Right lobe of liver (tissue), 6 donors: ENCODE measurements around the gene RBBP9. TPM values are rescaled to one million over a fixed set of nuclear protein-coding genes. Genes with fewer than 3 reads are reported as not detected.
"Not testable (repeated sequence)": the region's sequence is repeated elsewhere in the genome, so short reads cannot be mapped to it uniquely, and the experiment has no call there.

Experiments
- ATAC-seq, 4 donors: fragments of 200-7000 bp; cut with Tn5 transposase; one replicate each; pipeline ENCODE4 v1.9.1; 2020; ENCODE audit warnings: mild to moderate bottlenecking in 4 of 4, moderate library complexity in 4 of 4
- DNase-seq, 3 donors: peaks; one replicate each; pipeline ENCODE4 v3.0.0-alpha.2; 2020
- H3K27ac ChIP-seq, 3 donors: fragments of 200-600 bp; one replicate each; pipeline ENCODE4 v1.8.0; 2022
- H3K27me3 ChIP-seq, 2 donors: fragments of 200-600 bp; one replicate each; pipeline ENCODE4 v1.8.0; 2022
- H3K36me3 ChIP-seq, 4 donors: fragments of 200-600 bp; sonication (generic) in 1 of 4; one replicate each; pipeline versions ENCODE4 v1.5.1 to v1.8.0; 2017 to 2022; ENCODE audit warnings: control low read depth in 1 of 4
- H3K4me1 ChIP-seq, 4 donors: fragments of 200-600 bp; sonication (generic) in 1 of 4; one replicate each; pipeline versions ENCODE4 v1.5.1 to v1.8.0; 2017 to 2022; ENCODE audit warnings: control low read depth in 1 of 4
- H3K4me3 ChIP-seq, 3 donors: fragments of 200-600 bp; one replicate each; pipeline ENCODE4 v1.8.0; 2022
- H3K9me3 ChIP-seq, 4 donors: fragments of 200-600 bp; sonication (generic) in 1 of 4; one replicate each; pipeline versions ENCODE4 v1.5.1 to v1.8.0; 2017 to 2022; ENCODE audit warnings: control low read depth in 1 of 4
- CTCF ChIP-seq, 4 donors: fragments of 200-600 bp in 3 of 4; fragments of 450-650 bp in 1 of 4; IDR thresholded peaks; one replicate each; pipeline versions ENCODE4 v1.5.1 to v1.8.0; 2016 to 2022; ENCODE audit warnings: antibody characterized with exemption in 4 of 4, mild to moderate bottlenecking in 2 of 4
- POLR2A ChIP-seq: fragments of 450-650 bp; IDR thresholded peaks from one replicate; pipeline ENCODE4 v1.6.1; 2017; ENCODE audit warnings: antibody characterized with exemption, mild to moderate bottlenecking
- WGBS: methylation state at CpG from one replicate; pipeline ENCODE4 v1.1.6; 2018; ENCODE audit warnings: low coverage, low lambda C conversion rate; ENCODE audit not compliant: insufficient coverage; ENCODE audit errors: missing lambda C conversion rate; 5-methylcytosine and 5-hydroxymethylcytosine counted together
- intact Hi-C, 2 donors: fragments of 100-400 bp; cut with DNase I; formaldehyde crosslinking; loops; one replicate each; pipeline versions ENCODE4 v1.11.2 to v1.14.1; 2022
- total RNA-seq, 6 experiments: library from RNA; depleted of rRNA in 2 of 6; stranded (reverse); fragments of >200 nt in 2 of 6; fragmentation: NEBNext Ultra II Directional in 3 of 6; extraction: Animal tissue kit (Norgen Biotek cat#: 25700) in 3 of 6; gene quantifications; one replicate each; pipeline versions ENCODE4 v1.1.0 to v1.2.4, GENCODE V29; 2016 to 2023
- donor health status: DM: no; HTN: yes; CAD: no.
- donor health status: DM: no; HTN: no; CAD: no.
- donor health status: DM: no; HTN: no; CAD: no.
- donor health status: DM: no; HTN: yes; CAD: no.
- donor health status: DM: no; HTN: yes; CAD: no.

Gene RBBP9
- total RNA-seq, 6 experiments from 2014 or later, result 11.6 to 23.3 (median 14.9) TPM

- no peaks in the 10 kb centered on the region for H3K27me3 ChIP-seq
- ATAC-seq, result no peak
- H3K27ac ChIP-seq, result no peak overlapping the region
- intact Hi-C loops, result no loop called here
- no peak overlapping the region for H3K4me3 ChIP-seq
- H3K4me1 ChIP-seq, result peaks cover 0 to 17% (median 2%) of the 10 kb centered on the region in 4 donors
- no peak for DNase-seq
- H3K36me3 ChIP-seq, result peaks cover 0 to 73% (median 23%) of the 10 kb centered on the region in 4 donors
- WGBS, result 89% methylated on average over 5 of the region's 6 CpGs
- no peaks in the 10 kb centered on the region for H3K9me3 ChIP-seq
- no peak for TF ChIP-seq POLR2A
Measured at GRCh38 chr20:18532626-18533025, 35.6 kb upstream of the RBBP9 start.

- Histone ChIP-seq H3K36me3 (peaks cover 0 to 93% (median 36%) of the 10 kb centered on the region in 4 donors), H3K27me3 (no peaks in the 10 kb centered on the region), H3K4me1 (peaks cover 0 to 10% (median 0%) of the 10 kb centered on the region in 4 donors), H3K27ac (no peak overlapping the region), H3K9me3 (no peaks in the 10 kb centered on the region), H3K4me3 (no peak overlapping the region)
- DNase-seq (no peak), ATAC-seq (no peak)
- TF ChIP-seq CTCF (IDR thresholded peaks at IDR 0.05) (no peak), POLR2A (no peak)
- intact Hi-C loops, result no loop called here
Measured at GRCh38 chr20:18529041-18529440, 32.0 kb upstream of the RBBP9 start.

- no peak for ATAC-seq
- no peak for DNase-seq
- Histone ChIP-seq H3K4me3 (no peak overlapping the region), H3K36me3 (peaks cover 0 to 88% (median 34%) of the 10 kb centered on the region in 4 donors), H3K27me3 (no peaks in the 10 kb centered on the region), H3K4me1 (no peaks in the 10 kb centered on the region), H3K9me3 (no peaks in the 10 kb centered on the region), H3K27ac (no peak overlapping the region)
- TF ChIP-seq CTCF (IDR thresholded peaks at IDR 0.05) (no peak), POLR2A (no peak)
- intact Hi-C loops, result no loop called here
- WGBS, result no CpG with 5 or more reads among the region's 2 CpGs
Measured at GRCh38 chr20:18527836-18528235, 30.8 kb upstream of the RBBP9 start.

GRCh38 chr20:18527339-18527738 lies 30.3 kb upstream of the RBBP9 start:
- ATAC-seq, result peak in 1 of 4 donors; percentile 17
- intact Hi-C loops, result no loop called here
- DNase-seq, result no peak
- H3K4me1 ChIP-seq, result no peaks in the 10 kb centered on the region
- no peaks in the 10 kb centered on the region for H3K9me3 ChIP-seq
- H3K4me3 ChIP-seq, result no peak overlapping the region
- no peak for TF ChIP-seq POLR2A
- peaks cover 0 to 83% (median 31%) of the 10 kb centered on the region in 4 donors for H3K36me3 ChIP-seq
- H3K27me3 ChIP-seq, result no peaks in the 10 kb centered on the region
- H3K27ac ChIP-seq, result no peak overlapping the region
- 83% methylated on average over 2 of the region's 2 CpGs for WGBS

- intact Hi-C loops, H3K4me1 ChIP-seq, H3K4me3 ChIP-seq, H3K9me3 ChIP-seq, H3K27me3 ChIP-seq, H3K27ac ChIP-seq: not testable (repeated sequence)
- DNase-seq, result peak in 1 of 3 donors; percentile 44
- peaks cover 0 to 77% (median 31%) of the 10 kb centered on the region in 4 donors for H3K36me3 ChIP-seq
- ATAC-seq, result peak in 1 of 4 donors; percentile 66
- WGBS, result 65% methylated on average over 14 of the region's 14 CpGs
Measured at GRCh38 chr20:18526761-18527160, 29.7 kb upstream of the RBBP9 start.

- no peak overlapping the region for H3K27ac ChIP-seq
- TF ChIP-seq POLR2A (no peak), CTCF (IDR thresholded peaks at IDR 0.05) (no peak)
- H3K9me3 ChIP-seq, result no peaks in the 10 kb centered on the region
- H3K4me1 ChIP-seq, result no peaks in the 10 kb centered on the region
- intact Hi-C loops, result no loop called here
- ATAC-seq (no peak), DNase-seq (no peak)
- 100% methylated on average over 1 of the region's 1 CpG for WGBS
- H3K4me3 ChIP-seq, result no peak overlapping the region
- H3K27me3 ChIP-seq, result no peaks in the 10 kb centered on the region
- H3K36me3 ChIP-seq, result peaks cover 0 to 58% (median 27%) of the 10 kb centered on the region in 4 donors
Measured at GRCh38 chr20:18524646-18525045, 27.6 kb upstream of the RBBP9 start.
